Tibial artery (tissue), 4 donors: ENCODE measurements around the gene PHACTR1.
"Not testable (repeated sequence)": the region's sequence is repeated elsewhere in the genome, so short reads cannot be mapped to it uniquely, and the experiment has no call there.

Experiments used
- DNase-seq, 2 donors: peaks; one replicate each; pipeline ENCODE4 v3.0.0-alpha.2; 2019
- H3K27ac ChIP-seq, 2 donors: fragments of 200-600 bp; sonication (generic) in 1 of 2; 1 replicate in 1 of 2; 2 replicates in 1 of 2; pipeline ENCODE4 v1.5.1; 2018 to 2019; ENCODE audit warnings: mild to moderate bottlenecking in 1 of 2
- H3K27me3 ChIP-seq, 2 donors: fragments of 200-600 bp; sonication (generic) in 1 of 2; one replicate each; pipeline versions ENCODE4 v1.5.1 to v1.6.0; 2016 to 2019
- H3K36me3 ChIP-seq, 3 donors: fragments of 200-600 bp; sonication (generic) in 2 of 3; one replicate each; pipeline ENCODE4 v1.5.1; 2016 to 2019; ENCODE audit warnings: mild to moderate bottlenecking in 2 of 3
- H3K4me1 ChIP-seq, 4 donors: fragments of 200-600 bp; sonication (generic) in 2 of 4; 1 replicate in 3 of 4; 2 replicates in 1 of 4; pipeline ENCODE4 v1.5.1; 2016 to 2019
- H3K4me3 ChIP-seq, 2 donors: fragments of 200-600 bp; sonication (generic) in 1 of 2; 1 replicate in 1 of 2; 2 replicates in 1 of 2; pipeline ENCODE4 v1.5.1; 2018 to 2019; ENCODE audit warnings: mild to moderate bottlenecking in 2 of 2
- H3K9me3 ChIP-seq, 3 donors: fragments of 200-600 bp; sonication (generic) in 1 of 3; one replicate each; pipeline ENCODE4 v1.5.1; 2016 to 2019
- intact Hi-C: fragments of 100-400 bp; cut with DNase I; formaldehyde crosslinking; loops from one replicate; pipeline ENCODE4 v1.15.0; 2023; ENCODE audit warnings: low total_unique reads
- TF ChIP-seq, protein P1 (sequence below), 2 experiments: fragments of 200-600 bp in 1 of 2; fragments of 450-650 bp in 1 of 2; IDR thresholded peaks; one replicate each; pipeline ENCODE4 v1.5.1; 2017 to 2019; ENCODE audit warnings: antibody characterized with exemption in 2 of 2, mild to moderate bottlenecking in 1 of 2, moderate library complexity in 1 of 2

PHACTR1 gene

GRCh38 chr6:13241364-13241763 is 524.8 kb downstream of the PHACTR1 start:
- H3K36me3 ChIP-seq: peaks cover 8 to 22% (median 20%) of the 10 kb centered on the region in 3 donors
- no peaks in the 10 kb centered on the region for H3K4me1 ChIP-seq
- H3K27ac ChIP-seq: no peak overlapping the region
- no peaks in the 10 kb centered on the region for H3K27me3 ChIP-seq
- H3K9me3 ChIP-seq: no peaks in the 10 kb centered on the region
- H3K4me3 ChIP-seq: no peak overlapping the region
- TF ChIP-seq, protein P1, sequence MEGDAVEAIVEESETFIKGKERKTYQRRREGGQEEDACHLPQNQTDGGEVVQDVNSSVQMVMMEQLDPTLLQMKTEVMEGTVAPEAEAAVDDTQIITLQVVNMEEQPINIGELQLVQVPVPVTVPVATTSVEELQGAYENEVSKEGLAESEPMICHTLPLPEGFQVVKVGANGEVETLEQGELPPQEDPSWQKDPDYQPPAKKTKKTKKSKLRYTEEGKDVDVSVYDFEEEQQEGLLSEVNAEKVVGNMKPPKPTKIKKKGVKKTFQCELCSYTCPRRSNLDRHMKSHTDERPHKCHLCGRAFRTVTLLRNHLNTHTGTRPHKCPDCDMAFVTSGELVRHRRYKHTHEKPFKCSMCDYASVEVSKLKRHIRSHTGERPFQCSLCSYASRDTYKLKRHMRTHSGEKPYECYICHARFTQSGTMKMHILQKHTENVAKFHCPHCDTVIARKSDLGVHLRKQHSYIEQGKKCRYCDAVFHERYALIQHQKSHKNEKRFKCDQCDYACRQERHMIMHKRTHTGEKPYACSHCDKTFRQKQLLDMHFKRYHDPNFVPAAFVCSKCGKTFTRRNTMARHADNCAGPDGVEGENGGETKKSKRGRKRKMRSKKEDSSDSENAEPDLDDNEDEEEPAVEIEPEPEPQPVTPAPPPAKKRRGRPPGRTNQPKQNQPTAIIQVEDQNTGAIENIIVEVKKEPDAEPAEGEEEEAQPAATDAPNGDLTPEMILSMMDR (IDR thresholded peaks at IDR 0.05): no peak
- no peak for DNase-seq
- intact Hi-C loops: no loop called here

DNA sequence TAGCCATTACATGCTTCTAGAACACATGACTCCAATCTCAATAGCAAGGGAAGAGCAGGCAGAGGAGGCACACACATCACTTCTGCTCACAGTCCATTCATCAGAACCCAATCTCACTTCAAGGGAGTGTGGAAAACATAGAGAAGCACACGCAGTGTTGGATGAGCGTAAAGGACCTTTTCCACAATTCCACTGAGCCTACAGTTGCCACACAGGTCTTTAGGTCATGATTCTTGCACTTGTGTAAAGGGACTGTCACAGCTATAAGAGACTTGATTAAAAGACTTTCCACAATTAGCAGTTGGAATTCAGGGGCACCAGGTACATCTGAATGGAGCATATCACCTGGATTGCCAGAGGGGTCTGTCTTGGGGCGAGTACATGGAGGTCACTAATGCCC is 525.6 kb downstream of the PHACTR1 start:
- TF ChIP-seq, protein P1 (IDR thresholded peaks at IDR 0.05): no peak
- no peak overlapping the region for H3K4me3 ChIP-seq
- no peak for DNase-seq
- H3K4me1 ChIP-seq: no peaks in the 10 kb centered on the region
- H3K36me3 ChIP-seq: peaks cover 3 to 21% (median 12%) of the 10 kb centered on the region in 3 donors
- H3K27me3 ChIP-seq: no peaks in the 10 kb centered on the region
- H3K27ac ChIP-seq: no peak overlapping the region
- H3K9me3 ChIP-seq: no peaks in the 10 kb centered on the region
- intact Hi-C loops: no loop called here

- Histone ChIP-seq H3K4me1 (no peaks in the 10 kb centered on the region), H3K9me3 (no peaks in the 10 kb centered on the region), H3K27ac (no peak overlapping the region), H3K36me3 (peaks cover 0 to 16% (median 11%) of the 10 kb centered on the region in 3 donors), H3K4me3 (no peak overlapping the region), H3K27me3 (no peaks in the 10 kb centered on the region)
- no peak for DNase-seq
- TF ChIP-seq, protein P1 (IDR thresholded peaks at IDR 0.05): no peak
- intact Hi-C loops: no loop called here
Observed at GRCh38 chr6:13242590-13242989, 526.0 kb downstream of the PHACTR1 start.

GRCh38 chr6:13243033-13243432 is 526.5 kb downstream of the PHACTR1 start:
- no peaks in the 10 kb centered on the region for H3K9me3 ChIP-seq
- no peak for DNase-seq
- no peak overlapping the region for H3K27ac ChIP-seq
- peaks cover 1 to 16% (median 7%) of the 10 kb centered on the region in 3 donors for H3K36me3 ChIP-seq
- intact Hi-C loops: no loop called here
- TF ChIP-seq, protein P1 (IDR thresholded peaks at IDR 0.05): no peak
- H3K4me3 ChIP-seq: no peak overlapping the region
- H3K4me1 ChIP-seq: no peaks in the 10 kb centered on the region
- no peaks in the 10 kb centered on the region for H3K27me3 ChIP-seq

DNA sequence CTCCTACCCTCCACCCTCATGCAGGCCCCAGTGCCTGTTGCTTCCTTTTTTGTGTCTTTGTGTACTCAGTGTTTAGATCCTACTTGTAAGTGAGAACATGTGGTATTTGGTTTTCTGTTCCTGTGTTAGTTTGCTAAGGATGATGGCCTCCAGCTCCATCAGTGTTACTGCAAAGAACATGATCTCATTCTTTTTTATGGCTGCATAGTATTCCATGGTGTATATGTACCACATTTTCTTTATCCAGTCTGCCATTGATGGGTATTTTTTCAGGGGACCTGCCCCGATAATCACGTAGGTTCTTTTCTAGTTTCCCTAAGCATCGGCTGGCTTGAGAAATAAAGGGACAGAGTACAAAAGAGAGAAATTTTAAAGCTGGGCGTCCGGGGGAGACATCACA is 527.2 kb downstream of the PHACTR1 start:
- DNase-seq, H3K4me1 ChIP-seq, H3K4me3 ChIP-seq, intact Hi-C loops, H3K9me3 ChIP-seq, H3K27ac ChIP-seq, H3K27me3 ChIP-seq: not testable (repeated sequence)
- H3K36me3 ChIP-seq: peaks cover 3 to 16% (median 7%) of the 10 kb centered on the region in 3 donors

- DNase-seq: no peak
- intact Hi-C loops: no loop called here
- no peaks in the 10 kb centered on the region for H3K4me1 ChIP-seq
- H3K36me3 ChIP-seq: peaks cover 5 to 8% (median 6%) of the 10 kb centered on the region in 3 donors
- H3K4me3 ChIP-seq: no peak overlapping the region
- no peaks in the 10 kb centered on the region for H3K9me3 ChIP-seq
- TF ChIP-seq, protein P1 (IDR thresholded peaks at IDR 0.05): no peak
- H3K27me3 ChIP-seq: no peaks in the 10 kb centered on the region
- H3K27ac ChIP-seq: no peak overlapping the region
Observed at GRCh38 chr6:13247627-13248026, 531.1 kb downstream of the PHACTR1 start.
